ENCODE results near the gene LVRN. TPM values are rescaled to one million over a fixed set of nuclear protein-coding genes. Genes with fewer than 3 reads are reported as not detected.

LVRN gene
- total RNA-seq, 1 experiment from 2014 or later: 1.9 TPM

GRCh38 chr5:116068028-116068632 is 105.9 kb downstream of the LVRN start:
- no peaks in the 10 kb centered on the region for H4K20me1 ChIP-seq (ENCODE audit: insufficient read depth)
- RAD21 ChIA-PET (ENCODE audit: low non-redundant PET in 1 of 2, low total read pairs in 2 of 2, uncharacterized antibody in 2 of 2, unreplicated experiment in 2 of 2): interaction anchor here (1.0 kb wide), 2 partner anchors 180 to 433 kb away, joined by 5 read pairs; no protein-coding TSS in a partner anchor
- BruUV-seq (replicated peaks): no TSS peak
- ATAC-seq (peak; percentile 76), DNase-seq (ENCODE audit: low read depth, low spot score) (peak; percentile 78)
- peak overlapping the region; percentile 70 for H2AFZ ChIP-seq (ENCODE audit: low read depth, low read length, poor library complexity, severe bottlenecking)
- no peaks in the 10 kb centered on the region for H3K9me3 ChIP-seq (ENCODE audit: control insufficient read depth in 1 of 2, insufficient read depth in 1 of 2, low read depth in 1 of 2, low read length in 2 of 2)
- CTCF ChIA-PET: interaction anchor here (0.7 to 4.5 kb wide), 17 partner anchors 9 to 758 kb away, joined by 3 to 36 read pairs (median 3); no protein-coding TSS in a partner anchor
- peak overlapping the region; percentile 19; the same call in 1 of the 2 replicates for H3K4me2 ChIP-seq (ENCODE audit: low read length)
- TF ChIP-seq RAD21 (IDR thresholded peaks at IDR 0.05; ENCODE audit: low read depth) (peak; percentile 98), CTCF (IDR thresholded peaks at IDR 0.05 in 2 of 3, conservative IDR thresholded peaks at IDR 0.05 in 1 of 3; ENCODE audit: borderline replicate concordance in 1 of 3, insufficient read depth in 1 of 3, low read depth in 2 of 3, low read length in 2 of 3) (peak; percentile 79 to 99 (median 83)), TCF7L2 (IDR thresholded peaks at IDR 0.05; ENCODE audit: borderline replicate concordance, extremely low read depth, insufficient read depth, insufficient read length) (no peak), POLR2AphosphoS5 (IDR thresholded peaks at IDR 0.05; ENCODE audit: low read depth, low read length) (no peak), SIN3A (IDR thresholded peaks at IDR 0.05; ENCODE audit: low read depth) (no peak), EZH2phosphoT487 (IDR thresholded peaks at IDR 0.05; ENCODE audit: borderline replicate concordance) (no peak), EGR1 (IDR thresholded peaks at IDR 0.05; ENCODE audit: low read depth) (0 out of 2 replicates have a peak, but pooled peaks have one; percentile 7)
- intact Hi-C loops (cut with micrococcal nuclease): loop anchor here (1.0 to 5.0 kb wide), 5 partner anchors 139 to 761 kb away; no protein-coding TSS in a partner anchor
- peaks cover 0 to 9% of the 10 kb centered on the region in 2 experiments; a peak in 1 of 4 replicates for H3K36me3 ChIP-seq (ENCODE audit: control insufficient read depth in 1 of 2, insufficient read depth in 2 of 2, low read length in 2 of 2)
- H3K27ac ChIP-seq (ENCODE audit: low read depth, low read length): no peak overlapping the region; the same call in 1 of the 2 replicates
- H3K4me3 ChIP-seq (replicated peaks in 1 of 2; ENCODE audit: low read depth in 1 of 2, low read length in 2 of 2): no peak overlapping the region
- H3K9ac ChIP-seq (ENCODE audit: low read length): peak overlapping the region; percentile 6; the same call in 1 of the 2 replicates
- H3K79me2 ChIP-seq (ENCODE audit: insufficient read depth, low read length): no peaks in the 10 kb centered on the region
- no peaks in the 10 kb centered on the region for H3K27me3 ChIP-seq (ENCODE audit: insufficient read depth, low read length)
- no peaks in the 10 kb centered on the region; the same call in 1 of the 2 replicates for H3K9me2 ChIP-seq (ENCODE audit: insufficient read depth)
- POLR2A ChIA-PET: interaction anchor here (1.0 kb wide), 1 partner anchor 233 kb away, joined by 3 read pairs; no protein-coding TSS in a partner anchor
- H3K4me1 ChIP-seq (ENCODE audit: control insufficient read depth in 1 of 2, insufficient read depth in 2 of 2, low read length in 2 of 2): peaks cover 4 to 31% of the 10 kb centered on the region in 2 experiments; a peak in 3 of 4 replicates

All from HCT116 (cell line).